HEK293 (cell line): ENCODE data around the gene LDLR.

Experiments used
- GFI1B ChIP-seq: fragments of 450-650 bp; formaldehyde crosslinking; IDR thresholded peaks from 2 replicates; pipeline ENCODE4 v1.5.1; 2016; ENCODE audit warnings: missing biosample characterization, missing genetic modification characterization
- HIC1 ChIP-seq: fragments of 450-650 bp; formaldehyde crosslinking; IDR thresholded peaks from 2 replicates; pipeline ENCODE4 v1.5.1; 2016; ENCODE audit warnings: missing biosample characterization, missing genetic modification characterization
- HOXA7 ChIP-seq: sonication (generic); formaldehyde crosslinking; IDR thresholded peaks from 2 replicates; pipeline ENCODE4 v1.8.1; 2022; ENCODE audit warnings: missing genetic modification reagents, borderline replicate concordance
- IKZF3 ChIP-seq: fragments of 450-650 bp; IDR thresholded peaks from 2 replicates; pipeline ENCODE4 v1.5.0; 2018; ENCODE audit warnings: missing biosample characterization, mild to moderate bottlenecking, missing genetic modification characterization, moderate library complexity
- KLF17 ChIP-seq: fragments of 450-650 bp; formaldehyde crosslinking; IDR thresholded peaks from 2 replicates; pipeline ENCODE4 v1.5.1; 2016; ENCODE audit warnings: missing biosample characterization, missing genetic modification characterization
- KLF7 ChIP-seq: fragments of 450-650 bp; formaldehyde crosslinking; IDR thresholded peaks from 2 replicates; pipeline ENCODE4 v1.5.1; 2016; ENCODE audit warnings: missing biosample characterization, missing genetic modification characterization, borderline replicate concordance
- PATZ1 ChIP-seq: fragments of 450-650 bp; formaldehyde crosslinking; IDR thresholded peaks from 2 replicates; pipeline ENCODE4 v1.5.1; 2016; ENCODE audit warnings: missing biosample characterization, missing genetic modification characterization
- PRDM6 ChIP-seq: fragments of 450-650 bp; formaldehyde crosslinking; IDR thresholded peaks from 2 replicates; pipeline ENCODE4 v1.5.1; 2017; ENCODE audit warnings: missing biosample characterization, missing genetic modification characterization
- SP3 ChIP-seq: fragments of 450-650 bp; formaldehyde crosslinking; IDR thresholded peaks from 2 replicates; pipeline ENCODE4 v1.5.1; 2016; ENCODE audit warnings: missing biosample characterization, missing genetic modification characterization
- WT1 ChIP-seq: fragments of 450-650 bp; formaldehyde crosslinking; IDR thresholded peaks from 2 replicates; pipeline ENCODE4 v1.5.1; 2016; ENCODE audit warnings: missing biosample characterization, missing genetic modification characterization
- ZBTB17 ChIP-seq: fragments of 450-650 bp; formaldehyde crosslinking; IDR thresholded peaks from 2 replicates; pipeline ENCODE4 v1.5.1; 2016; ENCODE audit warnings: missing biosample characterization, missing genetic modification characterization
- ZBTB20 ChIP-seq: fragments of 450-650 bp; formaldehyde crosslinking; IDR thresholded peaks from 2 replicates; pipeline ENCODE4 v1.5.1; 2016; ENCODE audit warnings: missing biosample characterization, missing genetic modification characterization
- ZBTB48 ChIP-seq: fragments of 450-650 bp; formaldehyde crosslinking; IDR thresholded peaks from 2 replicates; pipeline ENCODE4 v1.5.1; 2016; ENCODE audit warnings: missing biosample characterization, missing genetic modification characterization
- ZEB2 ChIP-seq: fragments of 450-650 bp; formaldehyde crosslinking; IDR thresholded peaks from 2 replicates; pipeline ENCODE4 v1.5.1; 2016; ENCODE audit warnings: missing biosample characterization, missing genetic modification characterization
- ZNF133 ChIP-seq: fragments of 450-650 bp; formaldehyde crosslinking; IDR thresholded peaks from 2 replicates; pipeline ENCODE4 v1.5.1; 2016; ENCODE audit warnings: missing biosample characterization, missing genetic modification characterization
- ZNF280D ChIP-seq: fragments of 450-650 bp; formaldehyde crosslinking; IDR thresholded peaks from 2 replicates; pipeline ENCODE4 v1.5.1; 2016; ENCODE audit warnings: missing biosample characterization, missing genetic modification characterization
- ZNF302 ChIP-seq: fragments of 450-650 bp; formaldehyde crosslinking; IDR thresholded peaks from 2 replicates; pipeline ENCODE4 v1.5.1; 2016; ENCODE audit warnings: missing biosample characterization, missing genetic modification characterization, low read depth
- ZNF341 ChIP-seq: fragments of 450-650 bp; formaldehyde crosslinking; IDR thresholded peaks from 2 replicates; pipeline ENCODE4; 2016; ENCODE audit warnings: low read depth, missing biosample characterization, missing genetic modification characterization
- ZNF521 ChIP-seq: fragments of 450-650 bp; formaldehyde crosslinking; IDR thresholded peaks from 2 replicates; pipeline ENCODE4 v1.5.1; 2017; ENCODE audit warnings: missing biosample characterization, mild to moderate bottlenecking, missing genetic modification characterization
- ZNF560 ChIP-seq: fragments of 450-650 bp; formaldehyde crosslinking; IDR thresholded peaks from 2 replicates; pipeline ENCODE4 v1.5.1; 2017; ENCODE audit warnings: missing biosample characterization, missing genetic modification characterization, borderline replicate concordance
- ZNF571 ChIP-seq: fragments of 450-650 bp; formaldehyde crosslinking; IDR thresholded peaks from 2 replicates; pipeline ENCODE4 v1.5.0; 2017; ENCODE audit warnings: missing biosample characterization, missing genetic modification characterization
- ZNF621 ChIP-seq: fragments of 450-650 bp; formaldehyde crosslinking; IDR thresholded peaks from 2 replicates; pipeline ENCODE4 v1.5.1; 2017; ENCODE audit warnings: missing biosample characterization, missing genetic modification characterization
- ZNF629 ChIP-seq: fragments of 450-650 bp; formaldehyde crosslinking; IDR thresholded peaks from 2 replicates; pipeline ENCODE4 v1.5.1; 2017; ENCODE audit warnings: missing biosample characterization, missing genetic modification characterization
- ZNF658 ChIP-seq: fragments of 450-650 bp; formaldehyde crosslinking; IDR thresholded peaks from 2 replicates; pipeline ENCODE4; 2016; ENCODE audit warnings: missing biosample characterization, missing genetic modification characterization
- ZNF660 ChIP-seq: fragments of 450-650 bp; IDR thresholded peaks from 2 replicates; pipeline ENCODE4 v1.5.1; 2018; ENCODE audit warnings: missing biosample characterization, mild to moderate bottlenecking, missing genetic modification characterization
- ZNF692 ChIP-seq: fragments of 450-650 bp; formaldehyde crosslinking; IDR thresholded peaks from 2 replicates; pipeline ENCODE4 v1.5.1; 2016; ENCODE audit warnings: missing biosample characterization, missing genetic modification characterization
- ZNF76 ChIP-seq: fragments of 450-650 bp; formaldehyde crosslinking; IDR thresholded peaks from 2 replicates; pipeline ENCODE4; 2016; ENCODE audit warnings: low read depth, missing biosample characterization, missing genetic modification characterization, borderline replicate concordance

Gene LDLR

GRCh38 chr19:11138601-11139300 lies 49.5 kb downstream of the LDLR start (continued):
- TF ChIP-seq ZNF571 (tag by site-specific recombination) = no peak
- TF ChIP-seq ZNF621 (tag by site-specific recombination) = no peak
- TF ChIP-seq ZBTB17 = peak; percentile 80
- TF ChIP-seq ZNF302 (tag by site-specific recombination) = no peak
- TF ChIP-seq ZNF341 (tag by site-specific recombination) = peak; percentile 99
- TF ChIP-seq ZBTB20 (tag by site-specific recombination) = peak; percentile 36; the same call in 1 of the 2 replicates
- TF ChIP-seq IKZF3 = peak; percentile 91
- no peak for TF ChIP-seq PRDM6 (tag by site-specific recombination)
- no peak for TF ChIP-seq ZNF521 (tag by site-specific recombination)
- peak; percentile 65; the same call in 1 of the 2 replicates for TF ChIP-seq ZNF660 (tag by site-specific recombination)
- peak; percentile 72; the same call in 1 of the 2 replicates for TF ChIP-seq ZEB2 (tag by site-specific recombination)
- TF ChIP-seq ZNF629 (tag by site-specific recombination) = peak; percentile 81
- no peak for TF ChIP-seq ZNF560
- TF ChIP-seq WT1 (tag by site-specific recombination) = peak; percentile 81
- peak; percentile 56; the same call in 1 of the 2 replicates for TF ChIP-seq SP3
- TF ChIP-seq KLF7 (tag by site-specific recombination) = 0 out of 2 replicates have a peak, but pooled peaks have one; percentile 7
- no peak for TF ChIP-seq ZNF658 (tag by site-specific recombination)
- peak; percentile 60 for TF ChIP-seq ZNF76 (tag by site-specific recombination)
- no peak for TF ChIP-seq ZNF133 (tag by site-specific recombination)
- TF ChIP-seq KLF17 = peak; percentile 91
- peak; percentile 96 for TF ChIP-seq ZBTB48
- TF ChIP-seq ZNF280D (tag by site-specific recombination) = peak; percentile 93
- TF ChIP-seq ZNF692 = peak; percentile 69; the same call in 1 of the 2 replicates
- no peak for TF ChIP-seq GFI1B
- peak; percentile 89 for TF ChIP-seq PATZ1
- TF ChIP-seq HIC1 (tag by site-specific recombination) = peak; percentile 87; the same call in 1 of the 2 replicates
- no peak for TF ChIP-seq HOXA7 (CRISPR knock-in tag)
